ENCODE measurements around the gene ETS1.

The ETS1 gene

DNA sequence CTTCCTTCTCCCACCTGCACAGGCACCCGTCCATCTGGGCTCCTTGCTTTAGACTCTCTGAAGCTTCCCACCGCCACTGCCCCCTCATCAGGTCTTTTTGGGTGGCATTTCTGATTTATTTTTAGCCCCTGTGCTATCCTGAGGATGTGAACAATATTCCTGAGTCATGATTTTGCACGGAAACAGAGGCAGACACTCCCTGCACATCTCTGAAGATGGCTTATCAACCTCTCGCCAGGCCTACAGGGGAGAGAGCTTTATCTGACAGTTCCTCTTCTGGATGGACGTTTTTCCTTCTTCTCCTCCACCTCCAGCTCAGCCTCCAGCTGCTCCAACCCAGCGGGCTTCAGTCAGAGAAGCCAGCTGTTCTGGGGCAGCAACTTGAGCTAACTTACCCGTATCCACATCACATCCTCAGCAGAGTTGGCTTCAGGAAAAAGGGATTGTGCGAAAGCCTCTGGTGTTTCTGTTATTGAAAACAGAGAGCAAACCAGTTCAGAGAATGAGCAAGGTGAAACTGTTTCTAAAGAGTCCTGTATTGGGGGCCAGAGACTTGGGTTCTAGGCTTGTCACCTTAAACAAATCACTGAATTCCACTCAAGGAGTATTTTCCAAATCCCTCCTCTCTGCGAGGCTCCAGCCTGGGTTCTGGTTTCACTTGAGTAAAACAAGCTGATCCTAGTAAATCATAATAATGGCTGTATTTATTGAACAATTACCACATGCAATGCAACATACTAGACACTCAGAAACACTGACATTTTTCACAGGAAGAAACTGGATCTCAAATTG is 33.1 kb upstream of the ETS1 start:
- Histone ChIP-seq H3K36me3 (ENCODE audit: insufficient read depth) (no peaks in the 10 kb centered on the region), H2AFZ (ENCODE audit: low read depth) (no peak overlapping the region), H3K4me2 (no peak overlapping the region), H3K79me2 (ENCODE audit: insufficient read depth, low read depth) (no peaks in the 10 kb centered on the region), H3K9ac (no peak overlapping the region), H3K27ac (no peak overlapping the region), H3K4me3 (IDR thresholded peaks at IDR 0.05; ENCODE audit: insufficient read depth, low read depth, low read length) (no peak overlapping the region), H3K4me1 (ENCODE audit: low read depth, poor library complexity, severe bottlenecking) (peaks cover 54% of the 10 kb centered on the region), H3K27me3 (ENCODE audit: insufficient read depth, low read depth) (no peaks in the 10 kb centered on the region), H4K20me1 (ENCODE audit: insufficient read depth) (no peaks in the 10 kb centered on the region)
- TF ChIP-seq, protein P1, sequence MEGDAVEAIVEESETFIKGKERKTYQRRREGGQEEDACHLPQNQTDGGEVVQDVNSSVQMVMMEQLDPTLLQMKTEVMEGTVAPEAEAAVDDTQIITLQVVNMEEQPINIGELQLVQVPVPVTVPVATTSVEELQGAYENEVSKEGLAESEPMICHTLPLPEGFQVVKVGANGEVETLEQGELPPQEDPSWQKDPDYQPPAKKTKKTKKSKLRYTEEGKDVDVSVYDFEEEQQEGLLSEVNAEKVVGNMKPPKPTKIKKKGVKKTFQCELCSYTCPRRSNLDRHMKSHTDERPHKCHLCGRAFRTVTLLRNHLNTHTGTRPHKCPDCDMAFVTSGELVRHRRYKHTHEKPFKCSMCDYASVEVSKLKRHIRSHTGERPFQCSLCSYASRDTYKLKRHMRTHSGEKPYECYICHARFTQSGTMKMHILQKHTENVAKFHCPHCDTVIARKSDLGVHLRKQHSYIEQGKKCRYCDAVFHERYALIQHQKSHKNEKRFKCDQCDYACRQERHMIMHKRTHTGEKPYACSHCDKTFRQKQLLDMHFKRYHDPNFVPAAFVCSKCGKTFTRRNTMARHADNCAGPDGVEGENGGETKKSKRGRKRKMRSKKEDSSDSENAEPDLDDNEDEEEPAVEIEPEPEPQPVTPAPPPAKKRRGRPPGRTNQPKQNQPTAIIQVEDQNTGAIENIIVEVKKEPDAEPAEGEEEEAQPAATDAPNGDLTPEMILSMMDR (conservative IDR thresholded peaks at IDR 0.05; ENCODE audit: low read depth, low read length): no peak

- Histone ChIP-seq H4K20me1 (ENCODE audit: insufficient read depth) (no peaks in the 10 kb centered on the region), H2AFZ (ENCODE audit: low read depth) (no peak overlapping the region), H3K36me3 (ENCODE audit: insufficient read depth) (no peaks in the 10 kb centered on the region), H3K9ac (no peak overlapping the region), H3K27ac (no peak overlapping the region), H3K4me2 (no peak overlapping the region; the same call in 1 of the 2 replicates), H3K4me3 (IDR thresholded peaks at IDR 0.05; ENCODE audit: insufficient read depth, low read depth, low read length) (no peak overlapping the region), H3K27me3 (ENCODE audit: insufficient read depth, low read depth) (no peaks in the 10 kb centered on the region), H3K4me1 (ENCODE audit: low read depth, poor library complexity, severe bottlenecking) (peaks cover 46% of the 10 kb centered on the region), H3K79me2 (ENCODE audit: insufficient read depth, low read depth) (no peaks in the 10 kb centered on the region)
- TF ChIP-seq, protein P1 (conservative IDR thresholded peaks at IDR 0.05; ENCODE audit: low read depth, low read length): no peak
Measured at GRCh38 chr11:128619540-128620308, 32.4 kb upstream of the ETS1 start.

DNA sequence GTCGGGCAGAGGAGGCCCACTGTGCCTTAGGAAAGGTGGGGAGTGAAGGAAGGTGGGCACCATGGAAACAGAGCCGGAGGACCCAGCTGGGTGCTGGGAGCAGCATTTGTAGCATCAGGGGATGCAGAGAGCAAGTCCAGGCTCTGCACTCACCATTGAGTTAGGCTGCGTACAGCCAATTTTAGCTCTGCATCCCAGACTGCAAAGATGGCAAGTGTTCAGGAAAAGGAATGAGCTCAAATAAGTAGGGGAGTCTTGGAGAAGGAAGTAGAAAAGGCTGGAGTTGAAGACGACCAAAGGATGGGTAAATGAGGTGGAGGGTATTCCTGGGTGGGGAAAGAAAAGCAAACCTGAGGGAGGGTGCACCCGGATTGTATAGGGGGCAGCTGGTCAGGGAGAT is 31.6 kb upstream of the ETS1 start:
- no peaks in the 10 kb centered on the region for H4K20me1 ChIP-seq (ENCODE audit: insufficient read depth)
- no peaks in the 10 kb centered on the region for H3K27me3 ChIP-seq (ENCODE audit: insufficient read depth, low read depth)
- H3K79me2 ChIP-seq (ENCODE audit: insufficient read depth, low read depth): no peaks in the 10 kb centered on the region
- no peak overlapping the region for H3K27ac ChIP-seq
- TF ChIP-seq, protein P1 (conservative IDR thresholded peaks at IDR 0.05; ENCODE audit: low read depth, low read length): no peak
- H3K4me3 ChIP-seq (IDR thresholded peaks at IDR 0.05; ENCODE audit: insufficient read depth, low read depth, low read length): no peak overlapping the region
- H2AFZ ChIP-seq (ENCODE audit: low read depth): no peak overlapping the region
- H3K36me3 ChIP-seq (ENCODE audit: insufficient read depth): no peaks in the 10 kb centered on the region
- peaks cover 42% of the 10 kb centered on the region for H3K4me1 ChIP-seq (ENCODE audit: low read depth, poor library complexity, severe bottlenecking)
- no peak overlapping the region; the same call in 1 of the 2 replicates for H3K4me2 ChIP-seq
- no peak overlapping the region for H3K9ac ChIP-seq

GRCh38 chr11:128618603-128619002 is 31.2 kb upstream of the ETS1 start:
- no peaks in the 10 kb centered on the region for H3K36me3 ChIP-seq (ENCODE audit: insufficient read depth)
- no peaks in the 10 kb centered on the region for H3K27me3 ChIP-seq (ENCODE audit: insufficient read depth, low read depth)
- no peaks in the 10 kb centered on the region for H3K79me2 ChIP-seq (ENCODE audit: insufficient read depth, low read depth)
- H3K9ac ChIP-seq: no peak overlapping the region
- H2AFZ ChIP-seq (ENCODE audit: low read depth): no peak overlapping the region
- TF ChIP-seq, protein P1 (conservative IDR thresholded peaks at IDR 0.05; ENCODE audit: low read depth, low read length): no peak
- no peak overlapping the region for H3K27ac ChIP-seq
- H4K20me1 ChIP-seq (ENCODE audit: insufficient read depth): no peaks in the 10 kb centered on the region
- H3K4me1 ChIP-seq (ENCODE audit: low read depth, poor library complexity, severe bottlenecking): peaks cover 42% of the 10 kb centered on the region
- no peak overlapping the region for H3K4me3 ChIP-seq (IDR thresholded peaks at IDR 0.05; ENCODE audit: insufficient read depth, low read depth, low read length)
- no peak overlapping the region for H3K4me2 ChIP-seq
